Stimulated activated CD4-positive, alpha-beta T cell treated with anti-CD3 and anti-CD28 coated beads, Interleukin-15, amount 100 ng/mL, for 48 hours (primary cell): ENCODE results near the gene PLAGL2.

ENCODE experiments used
- DNase-seq, 2 donors: peaks; one replicate each; pipeline ENCODE4 v3.0.0-alpha.2; 2020; ENCODE audit warnings: low read depth in 2 of 2

The PLAGL2 gene

GRCh38 chr20:32231847-32232246 lies 24.3 kb upstream of the PLAGL2 start:
- DNase-seq = peak in 1 of 2 donors; percentile 36

GRCh38 chr20:32231245-32231644 lies 23.7 kb upstream of the PLAGL2 start:
- DNase-seq = no peak

- DNase-seq = no peak
Measured at GRCh38 chr20:32230707-32231106, 23.2 kb upstream of the PLAGL2 start.

GRCh38 chr20:32229251-32229747 lies 21.8 kb upstream of the PLAGL2 start:
- DNase-seq = no peak

GRCh38 chr20:32227744-32228688 lies 20.5 kb upstream of the PLAGL2 start:
- no peak for DNase-seq

- DNase-seq = no peak
Measured at GRCh38 chr20:32227306-32227705, 19.8 kb upstream of the PLAGL2 start.

GRCh38 chr20:32226391-32226790 lies 18.8 kb upstream of the PLAGL2 start:
- DNase-seq = no peak

- DNase-seq = no peak
Measured at GRCh38 chr20:32224463-32224862, 16.9 kb upstream of the PLAGL2 start.

GRCh38 chr20:32218156-32218900 lies 10.8 kb upstream of the PLAGL2 start:
- no peak for DNase-seq

GRCh38 chr20:32216179-32217142 lies 8.9 kb upstream of the PLAGL2 start:
- no peak for DNase-seq

- DNase-seq = no peak
Measured at GRCh38 chr20:32215729-32216128, 8.2 kb upstream of the PLAGL2 start.

GRCh38 chr20:32215147-32215546 lies 7.6 kb upstream of the PLAGL2 start:
- DNase-seq = no peak

GRCh38 chr20:32213870-32214269 lies 6.3 kb upstream of the PLAGL2 start:
- no peak for DNase-seq

GRCh38 chr20:32209850-32210605 lies 2.5 kb upstream of the PLAGL2 start:
- no peak for DNase-seq

GRCh38 chr20:32208499-32209154 lies 1.1 kb upstream of the PLAGL2 start:
- DNase-seq = no peak

GRCh38 chr20:32206760-32207625 lies 550 bp downstream of the PLAGL2 start:
- DNase-seq = no peak

- no peak for DNase-seq
Measured at GRCh38 chr20:32205843-32206759, 1.4 kb downstream of the PLAGL2 start.
